Endodermal cell (in vitro differentiated cells): ENCODE results near the gene CNTN1. TPM values are rescaled to one million over a fixed set of nuclear protein-coding genes. Genes with fewer than 3 reads are reported as not detected.
"Not testable (repeated sequence)": the region's sequence is repeated elsewhere in the genome, so short reads cannot be mapped to it uniquely, and the experiment has no call there.

Experiments used
- DNase-seq: peaks from one replicate; pipeline ENCODE4 v3.0.0-alpha.2; 2017
- H3K27ac ChIP-seq: 2 replicates; pipeline ENCODE4 v1.5.1; 2013; ENCODE audit warnings: mild to moderate bottlenecking, low read depth, low read length, moderate library complexity
- H3K27me3 ChIP-seq: 2 replicates; pipeline ENCODE4 v1.6.1; 2013; ENCODE audit warnings: mild to moderate bottlenecking, low read length, moderate library complexity; ENCODE audit not compliant: insufficient read depth, control insufficient read depth, poor library complexity, severe bottlenecking
- H3K36me3 ChIP-seq: 2 replicates; pipeline ENCODE4 v1.7.0; 2013; ENCODE audit warnings: mild to moderate bottlenecking, low read length, moderate library complexity; ENCODE audit not compliant: control insufficient read depth, insufficient read depth
- H3K4me1 ChIP-seq: one replicate; pipeline ENCODE4 v1.7.0; 2013; ENCODE audit warnings: low read length; ENCODE audit not compliant: control insufficient read depth, insufficient read depth
- H3K4me3 ChIP-seq: 2 replicates; pipeline ENCODE4 v1.5.1; 2013; ENCODE audit warnings: mild to moderate bottlenecking, low read length, moderate library complexity
- H3K9ac ChIP-seq: 2 replicates; pipeline ENCODE4 v1.6.1; 2013; ENCODE audit warnings: mild to moderate bottlenecking, low read length, moderate library complexity; ENCODE audit not compliant: poor library complexity, severe bottlenecking; ENCODE audit errors: extremely low read depth
- H3K9me3 ChIP-seq: 2 replicates; pipeline ENCODE4 v1.6.1; 2013; ENCODE audit warnings: mild to moderate bottlenecking, low read length, moderate library complexity; ENCODE audit not compliant: control insufficient read depth
- H3K27ac Mint-ChIP-seq: 2 replicates; pipeline ENCODE4 v1.8.0; 2020; ENCODE audit warnings: mixed read lengths
- H3K27me3 Mint-ChIP-seq: 2 replicates; pipeline ENCODE4 v1.8.0; 2021; ENCODE audit warnings: mild to moderate bottlenecking, mixed read lengths; ENCODE audit not compliant: insufficient read depth
- H3K36me3 Mint-ChIP-seq: 2 replicates; pipeline ENCODE4 v1.8.0; 2020; ENCODE audit warnings: low read depth, mixed read lengths
- H3K4me1 Mint-ChIP-seq: 2 replicates; pipeline ENCODE4 v1.8.0; 2020; ENCODE audit warnings: mixed read lengths
- H3K4me3 Mint-ChIP-seq: 2 replicates; pipeline ENCODE4 v1.8.0; 2020; ENCODE audit warnings: mild to moderate bottlenecking, moderate library complexity, mixed read lengths
- H3K9me3 Mint-ChIP-seq: 2 replicates; pipeline ENCODE4 v1.8.0; 2020; ENCODE audit warnings: mild to moderate bottlenecking, mixed read lengths
- WGBS, 2 experiments: methylation state at CpG; one replicate each; pipeline versions ENCODE4 v1.1.5 to v1.1.7; 2013; ENCODE audit warnings: missing lambda C conversion rate in 2 of 2, mixed read lengths in 1 of 2; ENCODE audit not compliant: insufficient coverage in 1 of 2, insufficient read length in 1 of 2; 5-methylcytosine and 5-hydroxymethylcytosine counted together
- total RNA-seq, 2 donors: library from RNA; stranded (reverse); fragmentation: NEBNext Ultra II Directional in 1 of 2; extraction: Animal tissue kit (Norgen Biotek cat#: 25700) in 1 of 2; gene quantifications; 2 replicates in 1 of 2; 3 replicates in 1 of 2; pipeline ENCODE4 v1.2.1, GENCODE V29; 2021
- TF ChIP-seq, protein P1 (sequence below): fragments of 200-600 bp; sonication (generic); conservative IDR thresholded peaks from 2 replicates; pipeline ENCODE4 v1.5.0; 2021; ENCODE audit warnings: antibody characterized with exemption, mild to moderate bottlenecking

Gene CNTN1
- total RNA-seq, 2 donors from 2014 or later = 8.4 to 8.6 TPM

GRCh38 chr12:40734276-40734675, 42.0 kb downstream of the CNTN1 start:
- no peaks in the 10 kb centered on the region for H3K36me3 Mint-ChIP-seq
- H3K4me3 ChIP-seq = no peak overlapping the region
- no peaks in the 10 kb centered on the region for H3K27me3 ChIP-seq
- H3K4me3 Mint-ChIP-seq = no peak overlapping the region
- no peak overlapping the region for H3K27ac Mint-ChIP-seq
- H3K9ac ChIP-seq = no peak overlapping the region
- no peaks in the 10 kb centered on the region for H3K27me3 Mint-ChIP-seq
- H3K9me3 Mint-ChIP-seq = no peaks in the 10 kb centered on the region
- no peaks in the 10 kb centered on the region for H3K4me1 ChIP-seq
- no peaks in the 10 kb centered on the region for H3K36me3 ChIP-seq
- H3K27ac ChIP-seq = peak overlapping the region; percentile 5
- peaks cover 13% of the 10 kb centered on the region for H3K4me1 Mint-ChIP-seq
- TF ChIP-seq, protein P1, sequence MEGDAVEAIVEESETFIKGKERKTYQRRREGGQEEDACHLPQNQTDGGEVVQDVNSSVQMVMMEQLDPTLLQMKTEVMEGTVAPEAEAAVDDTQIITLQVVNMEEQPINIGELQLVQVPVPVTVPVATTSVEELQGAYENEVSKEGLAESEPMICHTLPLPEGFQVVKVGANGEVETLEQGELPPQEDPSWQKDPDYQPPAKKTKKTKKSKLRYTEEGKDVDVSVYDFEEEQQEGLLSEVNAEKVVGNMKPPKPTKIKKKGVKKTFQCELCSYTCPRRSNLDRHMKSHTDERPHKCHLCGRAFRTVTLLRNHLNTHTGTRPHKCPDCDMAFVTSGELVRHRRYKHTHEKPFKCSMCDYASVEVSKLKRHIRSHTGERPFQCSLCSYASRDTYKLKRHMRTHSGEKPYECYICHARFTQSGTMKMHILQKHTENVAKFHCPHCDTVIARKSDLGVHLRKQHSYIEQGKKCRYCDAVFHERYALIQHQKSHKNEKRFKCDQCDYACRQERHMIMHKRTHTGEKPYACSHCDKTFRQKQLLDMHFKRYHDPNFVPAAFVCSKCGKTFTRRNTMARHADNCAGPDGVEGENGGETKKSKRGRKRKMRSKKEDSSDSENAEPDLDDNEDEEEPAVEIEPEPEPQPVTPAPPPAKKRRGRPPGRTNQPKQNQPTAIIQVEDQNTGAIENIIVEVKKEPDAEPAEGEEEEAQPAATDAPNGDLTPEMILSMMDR = no peak
- DNase-seq = no peak
- peaks cover 8% of the 10 kb centered on the region for H3K9me3 ChIP-seq
- WGBS, 2 experiments = 50% methylated on average over 1 of the region's 3 CpGs

DNA sequence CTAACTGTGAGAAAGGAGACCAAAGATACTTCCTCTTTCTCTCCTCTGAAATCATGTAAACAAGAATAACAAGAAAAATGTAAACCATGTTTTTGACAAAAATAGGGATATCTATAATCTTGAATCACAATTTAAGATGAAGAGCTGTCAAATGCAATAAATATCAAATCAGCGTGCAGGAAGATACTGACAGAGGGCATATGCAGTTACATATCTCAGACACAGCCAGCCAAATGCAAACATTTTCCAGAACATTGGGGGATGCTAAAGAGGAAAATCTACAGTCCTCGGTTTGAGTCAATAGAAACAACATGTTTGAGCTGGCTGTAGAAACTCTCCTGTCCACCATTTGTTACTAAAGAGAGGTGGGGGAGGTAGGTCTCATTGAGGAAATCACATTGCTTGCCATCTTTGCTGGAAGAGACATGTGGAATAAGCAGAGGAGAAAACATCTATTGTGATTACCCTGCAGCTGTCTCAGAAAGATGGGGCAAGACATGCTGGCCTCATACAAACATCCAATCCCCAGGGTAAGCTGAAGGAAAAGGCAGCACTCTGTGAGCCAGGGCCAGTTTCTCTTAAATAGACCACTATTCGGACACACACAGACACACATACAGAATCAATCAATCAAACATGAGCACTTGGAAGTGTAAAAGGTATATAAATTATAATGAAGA, 43.5 kb downstream of the CNTN1 start:
- no peak overlapping the region for H3K4me3 ChIP-seq
- Mint-ChIP-seq H3K36me3 (no peaks in the 10 kb centered on the region), H3K4me3 (no peak overlapping the region), H3K27ac (no peak overlapping the region), H3K9me3 (peaks cover 8% of the 10 kb centered on the region), H3K27me3 (no peaks in the 10 kb centered on the region), H3K4me1 (peaks cover 13% of the 10 kb centered on the region)
- WGBS, 2 experiments = 86% methylated on average over 2 of the region's 3 CpGs; no CpG with 5 or more reads in 1 of the 2 experiments
- H3K4me1 ChIP-seq = no peaks in the 10 kb centered on the region
- no peak for DNase-seq
- H3K9ac ChIP-seq = no peak overlapping the region
- TF ChIP-seq, protein P1 = no peak
- H3K36me3 ChIP-seq = no peaks in the 10 kb centered on the region
- H3K27me3 ChIP-seq = no peaks in the 10 kb centered on the region
- peaks cover 16% of the 10 kb centered on the region for H3K9me3 ChIP-seq
- H3K27ac ChIP-seq = no peak overlapping the region

DNA sequence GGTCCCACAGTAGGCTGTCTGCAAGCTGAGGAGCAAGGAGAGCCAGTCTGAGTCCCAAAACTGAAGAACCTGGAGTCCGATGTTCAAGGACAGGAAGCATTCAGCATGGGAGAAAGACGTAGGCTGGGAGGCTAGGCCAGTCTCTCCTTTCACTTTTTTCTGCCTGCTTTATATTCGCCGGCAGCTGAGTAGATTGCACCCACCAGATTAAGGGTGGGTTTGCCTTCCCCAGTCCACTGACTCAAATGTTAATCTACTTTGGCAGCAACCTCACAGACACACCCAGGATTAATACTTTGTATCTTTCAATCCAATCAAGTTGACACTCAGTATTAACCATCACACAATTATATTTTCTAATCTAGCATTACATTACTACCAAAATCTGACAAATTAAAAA, 45.2 kb downstream of the CNTN1 start:
- H3K9me3 ChIP-seq = peaks cover 23% of the 10 kb centered on the region
- WGBS, 2 experiments = 90 to 94% methylated on average over 3 to 4 of the region's 4 CpGs
- Mint-ChIP-seq H3K9me3 (peaks cover 11% of the 10 kb centered on the region), H3K4me1 (peaks cover 13% of the 10 kb centered on the region)
- not testable (repeated sequence) for H3K27ac Mint-ChIP-seq, H3K27me3 ChIP-seq, H3K27ac ChIP-seq, H3K4me1 ChIP-seq, H3K36me3 Mint-ChIP-seq, H3K4me3 Mint-ChIP-seq, H3K27me3 Mint-ChIP-seq, H3K36me3 ChIP-seq, H3K9ac ChIP-seq, DNase-seq, H3K4me3 ChIP-seq

- TF ChIP-seq, protein P1 = no peak
- Histone ChIP-seq H3K9me3 (peaks cover 29% of the 10 kb centered on the region), H3K36me3 (no peaks in the 10 kb centered on the region), H3K9ac (no peak overlapping the region), H3K4me1 (no peaks in the 10 kb centered on the region), H3K27me3 (no peaks in the 10 kb centered on the region), H3K27ac (no peak overlapping the region), H3K4me3 (no peak overlapping the region)
- peaks cover 7% of the 10 kb centered on the region for H3K4me1 Mint-ChIP-seq
- H3K36me3 Mint-ChIP-seq = no peaks in the 10 kb centered on the region
- H3K4me3 Mint-ChIP-seq = no peak overlapping the region
- no peak for DNase-seq
- no peak overlapping the region for H3K27ac Mint-ChIP-seq
- H3K27me3 Mint-ChIP-seq = no peaks in the 10 kb centered on the region
- peaks cover 18% of the 10 kb centered on the region for H3K9me3 Mint-ChIP-seq
Measured at GRCh38 chr12:40738856-40739255, 46.6 kb downstream of the CNTN1 start.
